Lung (tissue), 12 donors: ENCODE results near the gene TMCO2. TPM values are rescaled to one million over a fixed set of nuclear protein-coding genes. Genes with fewer than 3 reads are reported as not detected.

Experiments
- ATAC-seq: fragments of 200-7000 bp; cut with Tn5 transposase; one replicate; pipeline ENCODE4 v1.9.1; 2020; ENCODE audit warnings: moderate number of reproducible peaks; ENCODE audit not compliant: insufficient read depth, low FRiP score
- DNase-seq, 3 donors: peaks; one replicate each; pipeline ENCODE4 v3.0.0-alpha.2; 2013 to 2017
- H3K27ac ChIP-seq, 2 donors: one replicate each; pipeline ENCODE4 v1.5.1; 2013; ENCODE audit warnings: mild to moderate bottlenecking in 2 of 2, moderate library complexity in 2 of 2, control low read depth in 1 of 2, inconsistent platforms in 1 of 2, low read depth in 1 of 2, low read length in 1 of 2
- H3K27me3 ChIP-seq, 3 donors: one replicate each; pipeline ENCODE4 v1.5.1; 2013; ENCODE audit warnings: low read length in 2 of 3; ENCODE audit not compliant: control insufficient read depth in 3 of 3, insufficient read depth in 3 of 3
- H3K36me3 ChIP-seq, 4 donors: one replicate each; pipeline ENCODE4 v1.5.1; 2013; ENCODE audit warnings: low read length in 4 of 4, mild to moderate bottlenecking in 1 of 4, moderate library complexity in 1 of 4; ENCODE audit not compliant: control insufficient read depth in 4 of 4, insufficient read depth in 4 of 4
- H3K4me1 ChIP-seq, 5 donors: one replicate each; pipeline ENCODE4 v1.5.1; 2013; ENCODE audit warnings: low read length in 5 of 5, mild to moderate bottlenecking in 2 of 5, moderate library complexity in 1 of 5; ENCODE audit not compliant: control insufficient read depth in 5 of 5, insufficient read depth in 5 of 5
- H3K4me3 ChIP-seq: one replicate; pipeline ENCODE4 v1.5.1; 2013; ENCODE audit warnings: mild to moderate bottlenecking, control low read depth, moderate library complexity
- H3K9ac ChIP-seq, 2 donors: one replicate each; pipeline ENCODE4 v1.5.1; 2013; ENCODE audit warnings: low read length in 2 of 2, control low read depth in 1 of 2; ENCODE audit not compliant: insufficient read depth in 1 of 2
- H3K9me3 ChIP-seq, 4 donors: one replicate each; pipeline ENCODE4 v1.5.1; 2013; ENCODE audit warnings: low read length in 3 of 4, mild to moderate bottlenecking in 1 of 4, moderate library complexity in 1 of 4; ENCODE audit not compliant: control insufficient read depth in 4 of 4, insufficient read depth in 3 of 4
- CTCF ChIP-seq: IDR thresholded peaks from 2 replicates; pipeline ENCODE4 v1.5.1; 2012; ENCODE audit warnings: mild to moderate bottlenecking; ENCODE audit errors: control extremely low read depth, extremely low read depth
- WGBS, 2 donors: extraction: QIAGEN DNeasy Blood & Tissue Kit; methylation state at CpG; one replicate each; pipeline ENCODE4 v1.1.7; 2013; 5-methylcytosine and 5-hydroxymethylcytosine counted together
- polyA plus RNA-seq, 2 donors: library from polyadenylated mRNA; stranded (reverse); fragments of 200-250 nt; gene quantifications; one replicate each; pipeline ENCODE4 v1.2.1, GENCODE V29; 2013
- total RNA-seq, 2 donors: library from RNA; depleted of rRNA in 1 of 2; stranded (reverse); fragments of >200 nt in 1 of 2; gene quantifications; one replicate each; pipeline ENCODE4 v1.2.1, GENCODE V29; 2014 to 2021
- donor health status: control.
- donor health status: control.
- donor health status: Bipolar disorder and iron deficiency.
- donor health status: healthy.
- donor health status: DM: yes; HTN: yes; CAD: no.

The TMCO2 gene
- total and polyA plus RNA-seq, 4 donors: not detected

- ATAC-seq (no peak), DNase-seq (no peak)
- TF ChIP-seq CTCF: no peak
- Histone ChIP-seq H3K27ac (no peak overlapping the region), H3K4me3 (no peak overlapping the region), H3K9me3 (no peaks in the 10 kb centered on the region), H3K36me3 (peaks cover 2 to 5% (median 4%) of the 10 kb centered on the region in 4 donors), H3K9ac (no peak overlapping the region), H3K4me1 (no peaks in the 10 kb centered on the region), H3K27me3 (no peaks in the 10 kb centered on the region)
- WGBS, 2 donors: 93 to 95% methylated on average over 5 to 6 of the region's 6 CpGs
Measured at GRCh38 chr1:40224040-40224439, 23.7 kb upstream of the TMCO2 start.

- H3K9ac ChIP-seq: no peak overlapping the region
- 81 to 98% methylated on average over 3 of the region's 3 CpGs for WGBS, 2 donors
- no peak overlapping the region for H3K27ac ChIP-seq
- H3K27me3 ChIP-seq: no peaks in the 10 kb centered on the region
- no peaks in the 10 kb centered on the region for H3K4me1 ChIP-seq
- no peak overlapping the region for H3K4me3 ChIP-seq
- DNase-seq: no peak
- no peak for TF ChIP-seq CTCF
- H3K36me3 ChIP-seq: peaks cover 3 to 5% (median 4%) of the 10 kb centered on the region in 4 donors
- ATAC-seq: no peak
- H3K9me3 ChIP-seq: no peaks in the 10 kb centered on the region
Measured at GRCh38 chr1:40226192-40226591, 21.5 kb upstream of the TMCO2 start.

GRCh38 chr1:40232444-40232843 lies 15.3 kb upstream of the TMCO2 start:
- ATAC-seq: no peak
- no peak for TF ChIP-seq CTCF
- no peaks in the 10 kb centered on the region for H3K27me3 ChIP-seq
- no peak overlapping the region for H3K9ac ChIP-seq
- H3K9me3 ChIP-seq: no peaks in the 10 kb centered on the region
- H3K4me1 ChIP-seq: no peaks in the 10 kb centered on the region
- H3K4me3 ChIP-seq: no peak overlapping the region
- no peak overlapping the region for H3K27ac ChIP-seq
- DNase-seq: no peak
- 80 to 84% methylated on average over 4 of the region's 4 CpGs for WGBS, 2 donors
- peaks cover 10 to 35% (median 24%) of the 10 kb centered on the region in 4 donors for H3K36me3 ChIP-seq

- 94 to 99% methylated on average over 1 of the region's 1 CpG for WGBS, 2 donors
- peaks cover 6 to 33% (median 21%) of the 10 kb centered on the region in 4 donors for H3K36me3 ChIP-seq
- H3K27me3 ChIP-seq: no peaks in the 10 kb centered on the region
- DNase-seq: no peak
- H3K9me3 ChIP-seq: no peaks in the 10 kb centered on the region
- no peak overlapping the region for H3K4me3 ChIP-seq
- ATAC-seq: no peak
- H3K9ac ChIP-seq: no peak overlapping the region
- peaks cover 0 to 8% (median 0%) of the 10 kb centered on the region in 5 donors for H3K4me1 ChIP-seq
- TF ChIP-seq CTCF: no peak
- no peak overlapping the region for H3K27ac ChIP-seq
Measured at GRCh38 chr1:40239626-40240025, 8.1 kb upstream of the TMCO2 start.
